Measurements from ENCODE around the gene PLD4.

The PLD4 gene

GRCh38 chr14:104878582-104878981 is 46.1 kb upstream of the PLD4 start:
- no peak overlapping the region for H3K27ac ChIP-seq (replicated peaks)
- peaks cover 8% of the 10 kb centered on the region for H3K27me3 ChIP-seq (ENCODE audit: insufficient read depth, poor library complexity, severe bottlenecking)
- no peak overlapping the region for H3K4me3 ChIP-seq (replicated peaks; ENCODE audit: insufficient read depth, low read length)
- no peak for TF ChIP-seq REST (IDR thresholded peaks at IDR 0.05; ENCODE audit: insufficient replicate concordance, low read depth)
- TF ChIP-seq POLR2AphosphoS5 (IDR thresholded peaks at IDR 0.05; ENCODE audit: low read depth) = no peak
- no peak for TF ChIP-seq SPI1 (IDR thresholded peaks at IDR 0.05; ENCODE audit: borderline replicate concordance, low read depth)
- no peak for TF ChIP-seq CTCF (IDR thresholded peaks at IDR 0.05; ENCODE audit: insufficient read depth, low read length)
- TF ChIP-seq GABPA (IDR thresholded peaks at IDR 0.05; ENCODE audit: low read depth) = no peak
- DNase-seq (ENCODE audit: low read depth in 1 of 2, low spot score in 1 of 2) = no peak

GRCh38 chr14:104879201-104879982 is 45.3 kb upstream of the PLD4 start:
- no peak overlapping the region for H3K4me3 ChIP-seq (replicated peaks; ENCODE audit: insufficient read depth, low read length)
- no peak for TF ChIP-seq GABPA (IDR thresholded peaks at IDR 0.05; ENCODE audit: low read depth)
- no peak for TF ChIP-seq POLR2AphosphoS5 (IDR thresholded peaks at IDR 0.05; ENCODE audit: low read depth)
- TF ChIP-seq SPI1 (IDR thresholded peaks at IDR 0.05; ENCODE audit: borderline replicate concordance, low read depth) = no peak
- DNase-seq (ENCODE audit: low read depth in 1 of 2, low spot score in 1 of 2) = no peak
- no peak overlapping the region for H3K27ac ChIP-seq (replicated peaks)
- H3K27me3 ChIP-seq (ENCODE audit: insufficient read depth, poor library complexity, severe bottlenecking) = peaks cover 10% of the 10 kb centered on the region

- no peak for DNase-seq (ENCODE audit: low read depth in 1 of 2, low spot score in 1 of 2)
- no peak overlapping the region for H3K4me3 ChIP-seq (replicated peaks; ENCODE audit: insufficient read depth, low read length)
- H3K27ac ChIP-seq (replicated peaks) = no peak overlapping the region
- peaks cover 10% of the 10 kb centered on the region for H3K27me3 ChIP-seq (ENCODE audit: insufficient read depth, poor library complexity, severe bottlenecking)
- no peak for TF ChIP-seq POLR2AphosphoS5 (IDR thresholded peaks at IDR 0.05; ENCODE audit: low read depth)
- TF ChIP-seq CTCF (IDR thresholded peaks at IDR 0.05; ENCODE audit: insufficient read depth, low read length) = no peak
- no peak for TF ChIP-seq REST (IDR thresholded peaks at IDR 0.05; ENCODE audit: insufficient replicate concordance, low read depth)
- no peak for TF ChIP-seq GABPA (IDR thresholded peaks at IDR 0.05; ENCODE audit: low read depth)
- TF ChIP-seq SPI1 (IDR thresholded peaks at IDR 0.05; ENCODE audit: borderline replicate concordance, low read depth) = no peak
Observed at GRCh38 chr14:104879983-104880565, 44.6 kb upstream of the PLD4 start.

- TF ChIP-seq GABPA (IDR thresholded peaks at IDR 0.05; ENCODE audit: low read depth) (no peak), SPI1 (IDR thresholded peaks at IDR 0.05; ENCODE audit: borderline replicate concordance, low read depth) (no peak), POLR2AphosphoS5 (IDR thresholded peaks at IDR 0.05; ENCODE audit: low read depth) (no peak), CTCF (IDR thresholded peaks at IDR 0.05; ENCODE audit: insufficient read depth, low read length) (no peak), REST (IDR thresholded peaks at IDR 0.05; ENCODE audit: insufficient replicate concordance, low read depth) (no peak)
- peaks cover 10% of the 10 kb centered on the region for H3K27me3 ChIP-seq (ENCODE audit: insufficient read depth, poor library complexity, severe bottlenecking)
- no peak overlapping the region for H3K4me3 ChIP-seq (replicated peaks; ENCODE audit: insufficient read depth, low read length)
- DNase-seq (ENCODE audit: low read depth in 1 of 2, low spot score in 1 of 2) = no peak
- no peak overlapping the region for H3K27ac ChIP-seq (replicated peaks)
Observed at GRCh38 chr14:104880584-104881210, 44.0 kb upstream of the PLD4 start.
